H1 (cell line): ENCODE data around the gene MCM3. TPM values are rescaled to one million over a fixed set of nuclear protein-coding genes. Genes with fewer than 3 reads are reported as not detected.

Source experiments
- CTCF ChIA-PET: fragments of 300-600 bp; sonication (Branson Sonifier 250); formaldehyde crosslinking; loops from one replicate; lab custom pipeline; 2021; ENCODE audit not compliant: partially characterized antibody; lab: Charles Lee
- POLR2A ChIA-PET: fragments of 300-600 bp; sonication (Branson Sonifier 250); formaldehyde crosslinking; loops from one replicate; lab custom pipeline; 2021; ENCODE audit warnings: inconsistent platforms; ENCODE audit not compliant: partially characterized antibody; lab: Charles Lee
- DNase-seq, 2 experiments: peaks; one replicate each; pipeline versions ENCODE4 v3.0.0 to v3.0.0-alpha.2; 2010 to 2022; ENCODE audit warnings: low spot score in 2 of 2, low read depth in 1 of 2, mixed read lengths in 1 of 2
- FAIRE-seq: peaks from 2 replicates; lab custom pipeline; 2011; peaks lifted over from hg19 to GRCh38; lab: Jason Lieb, UNC
- H2AFZ ChIP-seq: 2 replicates; pipeline ENCODE4 v1.8.1; 2012; ENCODE audit warnings: low read length, inconsistent platforms
- H2AK5ac ChIP-seq: 2 replicates; pipeline ENCODE4 v1.6.1; 2013; ENCODE audit warnings: low read depth, low read length
- H2BK120ac ChIP-seq: replicated peaks from 2 replicates; pipeline ENCODE3; 2013; ENCODE audit warnings: low read depth, low read length, inconsistent platforms
- H2BK12ac ChIP-seq: 2 replicates; pipeline ENCODE4 v1.6.1; 2013; ENCODE audit warnings: low read depth, low read length
- H2BK15ac ChIP-seq: 2 replicates; pipeline ENCODE4 v1.6.1; 2013; ENCODE audit warnings: low read length
- H2BK20ac ChIP-seq: 2 replicates; pipeline ENCODE4 v1.6.1; 2013; ENCODE audit warnings: low read length
- H2BK5ac ChIP-seq: 2 replicates; pipeline ENCODE4 v1.6.1; 2013; ENCODE audit warnings: low read depth, low read length
- H3K14ac ChIP-seq: 2 replicates; pipeline ENCODE4 v1.6.1; 2013; ENCODE audit warnings: inconsistent platforms; ENCODE audit not compliant: insufficient read length
- H3K18ac ChIP-seq: 2 replicates; pipeline ENCODE4 v1.6.1; 2013; ENCODE audit warnings: low read length; ENCODE audit errors: extremely low read depth
- H3K23ac ChIP-seq: 2 replicates; pipeline ENCODE4 v1.6.1; 2013; ENCODE audit warnings: inconsistent platforms; ENCODE audit not compliant: insufficient read length
- H3K23me2 ChIP-seq: 2 replicates; pipeline ENCODE4 v1.6.1; 2013; ENCODE audit warnings: low read depth, low read length
- H3K27ac ChIP-seq: 2 replicates; pipeline ENCODE4 v1.6.1; 2011; ENCODE audit warnings: low read depth, low read length, inconsistent platforms
- H3K27me3 ChIP-seq, 4 experiments: replicated peaks in 1 of 4; 1 replicate in 1 of 4; 2 replicates in 3 of 4; pipeline versions ENCODE4 v1.6.1 to v1.8.1; 2011 to 2013; ENCODE audit warnings: low read length in 3 of 4, mild to moderate bottlenecking in 3 of 4, inconsistent platforms in 2 of 4, mixed read lengths in 2 of 4, moderate library complexity in 1 of 4; ENCODE audit not compliant: control insufficient read depth in 3 of 4, insufficient read depth in 3 of 4; ENCODE audit errors: extremely low read depth in 1 of 4
- H3K36me3 ChIP-seq, 4 experiments: 2 replicates each; pipeline versions ENCODE4 v1.6.1 to v1.8.1; 2011 to 2013; ENCODE audit warnings: mild to moderate bottlenecking in 4 of 4, low read length in 3 of 4, moderate library complexity in 2 of 4, control low read depth in 1 of 4, inconsistent platforms in 1 of 4; ENCODE audit not compliant: insufficient read depth in 4 of 4, control insufficient read depth in 2 of 4
- H3K4ac ChIP-seq: replicated peaks from 2 replicates; pipeline ENCODE3; 2013; ENCODE audit warnings: low read length, low read depth, mixed read lengths, inconsistent platforms; ENCODE audit not compliant: insufficient read length
- H3K4me1 ChIP-seq, 4 experiments: replicated peaks in 1 of 4; 1 replicate in 1 of 4; 2 replicates in 3 of 4; pipeline versions ENCODE4 v1.6.1 to v1.8.1; 2011 to 2013; ENCODE audit warnings: low read length in 3 of 4, inconsistent platforms in 2 of 4, mixed read lengths in 1 of 4; ENCODE audit not compliant: insufficient read depth in 4 of 4, control insufficient read depth in 3 of 4
- H3K4me2 ChIP-seq, 2 experiments: 2 replicates each; pipeline versions ENCODE4 v1.6.1 to v1.8.1; 2011 to 2013; ENCODE audit warnings: low read depth in 2 of 2, low read length in 2 of 2, control low read depth in 1 of 2, inconsistent platforms in 1 of 2, mild to moderate bottlenecking in 1 of 2; ENCODE audit not compliant: insufficient read depth in 1 of 2
- H3K4me3 ChIP-seq, 4 experiments: fragments of 200-600, 300-600 bp in 1 of 4; sonication (generic), shearing (Covaris generic), sonication (Bioruptor Twin) in 1 of 4; 2 replicates each; pipeline versions ENCODE4 v1.5.1 to v1.8.1; 2011 to 2016; ENCODE audit warnings: low read length in 4 of 4, low read depth in 3 of 4, control low read depth in 2 of 4, inconsistent platforms in 2 of 4, mild to moderate bottlenecking in 2 of 4, mixed read lengths in 1 of 4, moderate library complexity in 1 of 4; ENCODE audit not compliant: insufficient read depth in 2 of 4; ENCODE audit errors: extremely low read depth in 1 of 4
- H3K56ac ChIP-seq: replicated peaks from 2 replicates; pipeline ENCODE3; 2013; ENCODE audit warnings: low read depth, mild to moderate bottlenecking, mixed read lengths, low read length, inconsistent platforms; ENCODE audit not compliant: insufficient read length
- H3K79me1 ChIP-seq: 2 replicates; pipeline ENCODE4 v1.6.1; 2013; ENCODE audit warnings: low read depth, low read length, control low read depth
- H3K79me2 ChIP-seq, 2 experiments: 2 replicates each; pipeline versions ENCODE4 v1.6.1 to v1.8.1; 2012 to 2013; ENCODE audit warnings: low read length in 2 of 2, mild to moderate bottlenecking in 2 of 2, inconsistent platforms in 1 of 2; ENCODE audit not compliant: insufficient read depth in 2 of 2, control insufficient read depth in 1 of 2
- H3K9ac ChIP-seq, 4 experiments: replicated peaks in 1 of 4; 1 replicate in 1 of 4; 2 replicates in 3 of 4; pipeline versions ENCODE4 v1.6.1 to v1.8.1; 2011 to 2013; ENCODE audit warnings: low read depth in 3 of 4, low read length in 3 of 4, control low read depth in 2 of 4, mild to moderate bottlenecking in 2 of 4, moderate library complexity in 2 of 4, inconsistent platforms in 1 of 4; ENCODE audit errors: extremely low read depth in 1 of 4
- H3K9me3 ChIP-seq, 2 experiments: 2 replicates each; pipeline versions ENCODE4 v1.6.1 to v1.8.1; 2012 to 2013; ENCODE audit warnings: mild to moderate bottlenecking in 2 of 2, moderate library complexity in 2 of 2, control low read depth in 1 of 2, inconsistent platforms in 1 of 2, low read depth in 1 of 2, low read length in 1 of 2, mixed read lengths in 1 of 2; ENCODE audit not compliant: insufficient read depth in 2 of 2
- H4K20me1 ChIP-seq, 2 experiments: replicated peaks in 1 of 2; 2 replicates each; pipeline versions ENCODE3 to v1.8.1; 2011 to 2013; ENCODE audit warnings: inconsistent platforms in 2 of 2, low read length in 2 of 2, mild to moderate bottlenecking in 1 of 2; ENCODE audit not compliant: insufficient read depth in 2 of 2, control insufficient read depth in 1 of 2
- H4K5ac ChIP-seq: 2 replicates; pipeline ENCODE4 v1.6.1; 2013; ENCODE audit warnings: low read length, low read depth, mixed read lengths, inconsistent platforms; ENCODE audit not compliant: insufficient read length
- H4K8ac ChIP-seq: 2 replicates; pipeline ENCODE4 v1.8.0; 2013; ENCODE audit warnings: mild to moderate bottlenecking, moderate library complexity, low read length, inconsistent platforms; ENCODE audit not compliant: insufficient read depth; ENCODE audit errors: extremely low read depth
- H4K91ac ChIP-seq: replicated peaks from 2 replicates; pipeline ENCODE3; 2013; ENCODE audit warnings: low read length, mixed read lengths, inconsistent platforms; ENCODE audit not compliant: insufficient read length
- ATF2 ChIP-seq: IDR thresholded peaks from 2 replicates; pipeline ENCODE4 v1.6.1; 2012; ENCODE audit warnings: low read length, inconsistent platforms
- CBX5 ChIP-seq: fragments of 300-800, 300-1000 bp; sonication (generic); IDR thresholded peaks from 2 replicates; pipeline ENCODE4 v1.7.1; 2016; ENCODE audit warnings: antibody characterized with exemption, low read length, low read depth
- CHD2 ChIP-seq: IDR thresholded peaks from 2 replicates; pipeline ENCODE4 v1.6.1; 2012; ENCODE audit warnings: low read length, improper control_type of control experiment
- FOSL1 ChIP-seq: IDR thresholded peaks from 2 replicates; pipeline ENCODE4 v1.6.1; 2011; ENCODE audit warnings: mild to moderate bottlenecking, low read depth, low read length, moderate library complexity; ENCODE audit not compliant: insufficient read depth
- KDM4A ChIP-seq: IDR thresholded peaks from one replicate; pipeline ENCODE4 v1.7.1; 2012; ENCODE audit warnings: low read depth, mild to moderate bottlenecking, moderate library complexity, low read length, inconsistent platforms; ENCODE audit not compliant: severe bottlenecking
- NANOG ChIP-seq: IDR thresholded peaks from 2 replicates; pipeline ENCODE4 v1.6.1; 2011; ENCODE audit warnings: low read length, low read depth, mild to moderate bottlenecking, inconsistent platforms; ENCODE audit not compliant: insufficient read depth, poor library complexity, severe bottlenecking
- PHF8 ChIP-seq: fragments of 200-600 bp; sonication (generic); conservative IDR thresholded peaks from 2 replicates; pipeline ENCODE4 v1.7.1; 2012; ENCODE audit warnings: low read depth, mild to moderate bottlenecking, inconsistent platforms, low read length, moderate library complexity
- POU5F1 ChIP-seq: IDR thresholded peaks from 2 replicates; pipeline ENCODE4 v1.6.1; 2011; ENCODE audit warnings: low read depth, mild to moderate bottlenecking, low read length, moderate library complexity
- RBBP5 ChIP-seq: IDR thresholded peaks from 2 replicates; pipeline ENCODE4 v1.7.1; 2012; ENCODE audit warnings: low read depth, mild to moderate bottlenecking, inconsistent platforms, low read length, moderate library complexity, borderline replicate concordance
- SIRT6 ChIP-seq: IDR thresholded peaks from one replicate; pipeline ENCODE4 v1.7.1; 2012; ENCODE audit warnings: low read length, inconsistent platforms
- SP4 ChIP-seq: IDR thresholded peaks from 2 replicates; pipeline ENCODE4 v1.6.1; 2012; ENCODE audit warnings: low read length, inconsistent platforms
- TAF7 ChIP-seq: optimal IDR thresholded peaks from 2 replicates; pipeline ENCODE3; 2011; ENCODE audit warnings: low read depth, mild to moderate bottlenecking, inconsistent platforms, low read length, moderate library complexity, borderline replicate concordance
- whole genome bisulfite sequencing, 2 experiments: shearing (Covaris generic) in 1 of 2; methylation state at CpG; one replicate each; pipeline versions ENCODE4 v1.1.6 to v1.1.7; 2013 to 2015; ENCODE audit warnings: low lambda C conversion rate in 2 of 2, mixed read lengths in 2 of 2, inconsistent platforms in 1 of 2, low coverage in 1 of 2, missing lambda C conversion rate in 1 of 2; ENCODE audit not compliant: insufficient replicate concordance in 2 of 2, insufficient coverage in 1 of 2, insufficient read length in 1 of 2; ENCODE audit errors: extremely low coverage in 1 of 2, missing lambda C conversion rate in 1 of 2; 5-methylcytosine and 5-hydroxymethylcytosine counted together
- polyA plus RNA-seq, 7 experiments: library from polyadenylated mRNA; depleted of rRNA in 3 of 7; stranded (reverse) in 5 of 7; unstranded in 2 of 7; fragments of >200 nt in 5 of 7; fragments of 200-250 nt in 2 of 7; gene quantifications; 1 replicate in 5 of 7; 2 replicates in 1 of 7; 4 replicates in 1 of 7; pipeline versions ENCODE4 v1.2.1 to v1.2.3, GENCODE V29; 2011 to 2013; ENCODE audit warnings: missing spikeins in 2 of 7, mixed read lengths in 2 of 7
- total RNA-seq: library from RNA; stranded (reverse); fragmentation: NEBNext Ultra II Directional; extraction: Animal tissue kit (Norgen Biotek cat#: 25700); gene quantifications from 2 replicates; pipeline ENCODE4 v1.2.1, GENCODE V29; 2021

Gene MCM3
- total and polyA plus RNA-seq, 2 of the 8 experiments (the other 6 are each of a cell fraction or from before 2014, with no cell fraction given) = 275 to 293 TPM

- Histone ChIP-seq H2BK12ac (no peak overlapping the region), H3K79me1 (no peaks in the 10 kb centered on the region), H2BK15ac (no peak overlapping the region), H3K4me3 (no peak overlapping the region), H3K27ac (no peak overlapping the region), H3K9me3 (peaks cover 0 to 12% of the 10 kb centered on the region in 2 experiments; a peak in 2 of 4 replicates), H4K8ac (no peak overlapping the region), H3K79me2 (no peaks in the 10 kb centered on the region), H3K4me1 (no peaks in the 10 kb centered on the region), H4K5ac (no peak overlapping the region), H2BK120ac (no peak overlapping the region), H2BK20ac (no peak overlapping the region), H3K56ac (no peak overlapping the region), H3K4ac (no peak overlapping the region), H3K18ac (no peak overlapping the region), H2AK5ac (no peak overlapping the region), H3K27me3 (no peaks in the 10 kb centered on the region), H2AFZ (no peak overlapping the region), H3K36me3 (no peaks in the 10 kb centered on the region), H3K4me2 (no peak overlapping the region), H3K9ac (no peak overlapping the region), H2BK5ac (no peak overlapping the region), H3K23ac (no peak overlapping the region), H4K20me1 (no peaks in the 10 kb centered on the region), H3K23me2 (no peaks in the 10 kb centered on the region), H3K14ac (no peak overlapping the region), H4K91ac (no peak overlapping the region)
- POLR2A ChIA-PET = no interaction called here
- FAIRE-seq = no peak
- WGBS, 2 experiments = 90% methylated on average over 2 of the region's 2 CpGs; no CpG with 5 or more reads in 1 of the 2 experiments
- CTCF ChIA-PET = interaction anchor here (2.1 kb wide), 1 partner anchor 100 kb away, joined by 7 read pairs; no protein-coding TSS in a partner anchor
- DNase-seq = no peak
- TF ChIP-seq CHD2 (no peak), TAF7 (no peak), FOSL1 (no peak), SP4 (no peak), SIRT6 (no peak), CBX5 (no peak), POU5F1 (no peak), ATF2 (no peak), PHF8 (no peak), NANOG (no peak), KDM4A (no peak), RBBP5 (no peak)
Measured at GRCh38 chr6:52300489-52300931, 16.0 kb upstream of the MCM3 start.
